Limb (tissue), 2 donors: ENCODE measurements around the gene SYT1.

Source experiments
- DNase-seq, 2 donors: peaks; one replicate each; pipeline ENCODE4 v3.0.0-alpha.2; 2016; ENCODE audit errors: extremely low spot score in 2 of 2

SYT1 gene

DNA sequence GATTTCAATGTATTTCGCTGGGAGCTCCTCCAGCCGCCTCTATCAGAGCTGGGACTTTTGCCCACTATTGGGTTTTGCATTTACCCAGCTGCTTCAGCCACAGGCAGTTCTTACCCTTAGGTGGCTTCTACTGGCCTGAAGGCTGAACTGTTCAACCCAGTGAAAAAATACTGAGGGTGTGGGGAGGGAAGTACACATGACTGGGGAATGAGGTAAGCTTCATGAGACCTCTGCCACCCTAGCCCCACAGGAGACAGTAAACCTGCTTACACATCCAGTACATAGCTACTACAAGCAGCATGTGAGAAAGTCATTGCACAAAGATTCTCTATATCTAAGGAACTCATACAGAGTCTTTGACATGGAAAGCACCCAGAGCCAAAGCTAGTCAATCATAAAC, 411.1 kb downstream of the SYT1 start:
- DNase-seq, result no peak

DNA sequence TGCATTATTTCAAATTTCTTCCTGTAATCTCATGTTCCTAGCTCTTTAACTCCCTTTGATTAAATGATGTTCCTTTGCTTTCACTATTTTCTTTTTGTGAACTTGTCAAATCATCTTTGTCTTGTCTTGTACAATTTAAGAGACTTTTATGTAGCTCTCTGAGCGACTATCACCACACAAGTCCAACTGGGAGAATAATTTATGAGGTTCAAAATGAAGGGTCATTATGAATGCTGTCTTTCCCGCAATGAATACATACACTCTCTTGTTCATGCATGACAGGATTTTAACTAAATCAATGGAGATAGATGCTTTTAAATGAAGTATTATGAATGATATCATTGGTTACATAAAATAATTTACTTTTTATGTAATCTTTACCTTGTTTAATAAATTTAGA, 418.8 kb downstream of the SYT1 start:
- no peak for DNase-seq

DNA sequence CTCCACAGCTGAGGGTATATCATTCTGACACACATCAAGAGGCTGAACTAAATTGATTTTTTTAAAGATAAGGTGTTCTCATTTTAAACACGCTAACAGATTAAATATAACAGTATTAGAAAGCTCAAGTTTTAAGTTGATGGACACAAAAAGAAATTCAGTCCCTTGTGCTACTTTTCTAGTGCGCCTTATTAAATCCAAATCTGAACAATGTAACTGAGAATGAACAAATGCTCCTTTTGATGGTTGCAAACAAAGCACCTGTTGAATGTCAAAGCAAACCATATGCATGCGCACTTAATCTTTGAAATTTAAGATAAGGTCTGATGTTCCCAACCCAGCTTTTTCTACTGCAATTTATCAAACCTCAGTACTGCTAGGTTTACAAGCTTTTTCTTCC, 424.3 kb downstream of the SYT1 start:
- no peak for DNase-seq

DNA sequence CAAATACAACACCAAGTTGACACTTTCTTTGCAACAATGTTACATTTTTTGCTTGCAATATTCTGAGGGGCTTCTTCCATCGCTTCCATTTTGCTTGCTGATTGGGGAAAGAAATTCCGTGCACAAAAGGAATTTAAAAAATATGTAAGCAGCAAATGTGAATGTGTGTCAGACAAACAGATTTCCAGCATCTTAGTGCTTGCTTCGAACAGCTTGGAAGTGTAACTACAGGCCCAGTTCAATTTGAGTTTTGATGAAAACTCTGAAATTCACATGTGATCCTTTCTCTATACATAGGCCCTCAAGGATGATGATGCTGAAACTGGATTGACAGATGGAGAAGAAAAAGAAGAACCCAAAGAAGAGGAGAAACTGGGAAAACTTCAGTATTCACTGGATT, 427.1 kb downstream of the SYT1 start:
- DNase-seq, result no peak

DNA sequence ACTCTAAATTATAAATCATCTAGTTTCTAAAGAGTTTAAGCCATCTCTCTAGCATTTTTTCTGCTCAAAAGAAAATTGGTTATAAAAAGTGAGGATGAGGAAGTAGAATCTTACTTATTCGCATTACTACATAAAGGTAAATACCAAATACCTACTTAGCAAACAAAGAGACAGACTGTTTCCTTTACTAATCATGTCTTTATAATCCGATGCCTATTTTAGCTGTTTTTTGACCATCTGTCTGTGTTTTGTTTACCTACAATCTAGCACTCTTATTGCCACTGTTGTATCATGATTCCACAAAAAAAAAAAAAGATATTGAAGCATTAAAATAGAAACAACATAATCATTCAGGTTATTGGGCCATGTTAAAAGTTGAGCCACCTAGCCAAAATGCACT, 430.0 kb downstream of the SYT1 start:
- no peak for DNase-seq

DNA sequence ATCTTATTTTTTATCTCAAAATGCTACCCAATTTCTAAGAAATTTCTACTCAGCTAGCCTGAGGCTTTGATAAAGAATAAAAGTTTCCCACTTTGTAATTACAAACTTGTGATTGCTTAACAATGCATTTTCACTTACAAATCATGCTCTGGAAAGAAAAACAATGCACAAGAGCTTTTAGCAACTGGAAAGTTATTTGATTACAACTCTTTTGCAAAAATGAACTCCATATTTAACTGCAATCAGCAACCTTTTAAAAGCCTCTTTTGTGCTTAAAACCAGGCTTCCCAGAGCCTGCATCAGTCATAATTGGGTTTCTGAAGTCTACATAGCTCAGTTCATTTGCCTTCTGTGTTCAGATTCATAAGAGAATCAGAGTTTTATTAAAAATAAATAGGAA, 431.0 kb downstream of the SYT1 start:
- no peak for DNase-seq

DNA sequence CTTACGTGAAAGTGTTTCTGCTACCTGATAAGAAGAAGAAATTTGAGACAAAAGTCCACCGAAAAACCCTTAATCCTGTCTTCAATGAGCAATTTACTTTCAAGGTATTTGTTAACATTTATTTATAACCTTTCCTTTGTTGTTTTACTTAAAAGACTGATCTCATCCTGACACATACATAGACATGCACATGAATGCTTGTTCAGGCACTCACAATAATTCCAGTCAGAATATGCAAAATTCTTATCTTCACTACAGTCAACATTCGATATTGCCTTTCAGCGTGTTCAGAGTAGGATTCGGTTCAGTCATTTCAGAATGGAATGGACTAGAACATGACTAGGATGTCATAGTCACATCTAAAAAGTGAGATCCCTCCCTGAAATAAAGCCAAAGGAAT, 431.6 kb downstream of the SYT1 start:
- no peak for DNase-seq

DNA sequence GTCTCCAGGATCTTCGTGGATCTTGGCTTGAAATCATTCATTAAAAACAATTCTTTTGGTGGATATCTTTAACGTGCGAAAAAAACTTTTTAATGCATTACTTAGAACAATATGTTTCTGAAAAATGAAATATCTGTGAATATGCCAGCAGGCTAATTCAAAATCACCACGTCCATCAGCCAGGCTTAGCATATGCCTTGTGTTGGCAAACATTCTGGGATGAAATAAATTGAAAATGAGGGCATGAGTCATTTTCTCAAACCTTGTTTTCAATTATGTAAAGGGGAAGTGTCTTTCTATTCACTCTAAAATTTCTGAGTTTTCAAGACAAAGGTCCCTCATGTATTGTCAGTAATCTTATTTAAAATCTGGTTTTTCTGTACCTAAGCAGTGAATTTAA, 432.3 kb downstream of the SYT1 start:
- DNase-seq, result no peak

DNA sequence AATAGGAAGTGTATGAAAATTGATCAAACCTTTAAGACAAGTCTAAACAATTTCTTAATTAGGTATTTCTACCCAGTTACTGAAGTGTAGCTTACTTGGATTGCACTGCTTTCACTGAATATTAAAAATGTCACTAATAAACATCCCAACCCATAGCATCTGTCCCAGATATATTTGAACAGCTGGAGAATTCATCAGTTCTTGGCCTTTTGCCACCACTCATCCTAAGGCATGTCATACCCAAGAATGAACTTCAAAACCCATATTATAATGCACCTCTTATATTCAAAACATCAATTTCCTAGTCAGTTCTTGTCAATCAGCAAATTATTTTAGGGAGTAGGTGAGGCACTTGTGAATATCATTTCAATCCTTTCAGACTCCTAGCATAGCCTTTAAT, 433.9 kb downstream of the SYT1 start:
- DNase-seq, result peak in 1 of 2 donors; percentile 62

DNA sequence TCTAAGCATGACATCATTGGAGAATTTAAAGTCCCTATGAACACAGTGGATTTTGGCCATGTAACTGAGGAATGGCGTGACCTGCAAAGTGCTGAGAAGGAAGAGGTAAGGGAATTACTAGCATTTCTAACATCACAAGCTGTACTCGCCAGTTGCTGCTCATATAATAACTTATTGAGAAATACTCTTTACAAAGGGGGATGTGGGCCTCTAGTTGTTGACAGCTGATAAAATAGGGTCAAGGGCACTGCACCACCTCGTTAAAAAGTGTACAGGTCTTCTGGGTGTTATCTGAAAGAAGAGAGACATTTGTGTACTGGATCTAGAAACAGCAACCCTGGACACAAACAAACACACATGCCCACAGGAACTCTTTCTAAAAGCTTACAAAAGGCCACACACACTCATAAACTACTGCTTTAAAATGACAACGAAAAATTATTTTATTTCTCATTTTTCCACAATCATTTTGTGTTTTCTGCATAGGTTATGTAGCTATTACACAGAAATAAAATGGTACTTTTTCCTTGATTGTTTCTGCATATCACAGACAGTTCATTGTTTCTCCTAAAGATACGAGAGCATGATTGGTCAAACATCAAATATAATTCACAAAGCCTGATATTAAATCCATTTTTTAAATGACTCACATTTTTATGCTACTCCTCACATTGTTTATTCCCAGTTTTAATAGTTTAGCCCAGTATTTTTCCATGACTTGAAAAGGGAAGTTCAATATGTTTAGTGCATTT, 435.0 kb downstream of the SYT1 start:
- DNase-seq, result no peak

DNA sequence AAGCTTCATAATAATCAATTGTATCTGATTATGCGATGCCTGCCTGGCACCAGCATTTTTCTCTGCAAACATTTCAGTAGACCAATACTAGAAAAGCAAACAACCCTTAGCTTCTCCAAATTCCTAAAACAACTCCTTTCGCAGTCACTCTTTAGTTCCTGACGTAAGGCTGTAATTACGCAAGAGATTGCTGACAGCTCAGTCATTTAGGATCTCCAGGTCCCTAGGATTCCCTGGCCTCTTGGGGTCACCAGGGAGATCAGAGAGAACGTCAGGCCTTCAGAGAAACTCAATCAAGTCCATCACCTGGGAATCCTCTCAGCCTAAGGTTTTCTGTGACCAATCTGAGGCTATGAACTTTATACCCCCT, 435.6 kb downstream of the SYT1 start:
- DNase-seq, result no peak

DNA sequence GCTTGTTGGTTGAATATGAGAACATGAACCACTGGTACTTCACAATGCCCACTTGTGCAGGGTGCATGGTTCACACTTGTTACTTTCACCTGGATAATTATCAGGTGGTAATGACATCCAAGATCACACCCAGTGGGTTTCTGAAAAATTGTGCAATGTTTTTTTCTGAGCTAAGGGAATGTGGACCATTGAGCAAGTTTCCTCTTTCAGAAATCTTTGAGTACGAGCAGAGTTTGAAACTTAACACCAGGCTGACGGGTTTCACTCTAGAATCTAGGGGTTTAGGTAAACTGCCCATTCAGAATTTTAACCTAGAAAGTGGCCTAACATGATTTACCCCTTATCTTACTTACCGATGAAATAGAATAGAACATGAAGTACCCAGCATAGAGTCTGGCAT, 436.6 kb downstream of the SYT1 start:
- no peak for DNase-seq

DNA sequence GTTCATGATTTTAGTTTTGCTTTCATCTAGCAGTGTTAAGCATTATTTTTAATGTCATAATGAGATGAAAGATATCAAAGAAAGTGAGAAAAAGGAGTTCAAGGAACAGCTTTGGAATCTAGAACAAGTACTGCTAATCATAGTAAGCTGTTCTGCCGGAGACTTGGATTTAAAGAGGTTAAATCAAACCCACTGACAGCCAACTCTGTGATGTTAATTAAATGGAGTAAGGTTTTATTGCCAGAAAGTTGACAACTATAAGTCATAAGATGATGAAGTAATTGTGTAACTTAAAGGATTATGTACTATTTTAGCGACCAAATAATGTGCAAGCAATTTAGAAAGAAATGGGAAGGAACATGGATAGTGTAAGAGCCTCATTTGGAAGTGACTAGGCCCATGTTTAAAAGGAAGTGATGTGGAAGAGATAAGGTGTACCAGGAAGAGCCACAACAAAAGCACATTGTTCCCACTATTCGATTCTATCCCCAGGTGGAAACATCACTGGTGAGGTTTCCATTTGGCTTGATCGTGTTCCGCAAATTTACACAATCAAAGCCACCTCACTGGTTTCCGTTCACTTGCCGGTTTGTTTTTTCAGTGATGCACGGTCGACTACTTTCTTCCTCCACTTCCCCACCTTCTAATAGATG, 437.7 kb downstream of the SYT1 start:
- no peak for DNase-seq

DNA sequence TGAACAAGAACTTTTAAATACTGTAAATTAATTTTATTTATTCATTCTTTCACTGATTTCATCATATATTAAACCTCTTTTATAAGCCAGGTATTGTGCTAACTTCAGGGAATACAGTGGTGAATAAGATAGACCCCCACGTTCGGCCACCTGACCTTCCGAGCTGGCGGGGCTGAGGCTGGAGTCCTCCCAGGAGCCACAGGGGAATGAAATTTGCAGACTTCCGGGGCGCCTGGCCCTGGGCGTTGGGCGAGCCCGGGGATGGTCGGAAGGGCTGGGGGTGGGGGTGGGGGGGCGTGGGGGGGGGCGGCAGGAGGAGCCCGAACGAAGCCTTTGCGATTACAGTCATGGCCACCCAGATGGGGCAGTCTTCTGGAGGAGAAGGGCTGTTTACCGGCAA, 442.8 kb downstream of the SYT1 start:
- no peak for DNase-seq

DNA sequence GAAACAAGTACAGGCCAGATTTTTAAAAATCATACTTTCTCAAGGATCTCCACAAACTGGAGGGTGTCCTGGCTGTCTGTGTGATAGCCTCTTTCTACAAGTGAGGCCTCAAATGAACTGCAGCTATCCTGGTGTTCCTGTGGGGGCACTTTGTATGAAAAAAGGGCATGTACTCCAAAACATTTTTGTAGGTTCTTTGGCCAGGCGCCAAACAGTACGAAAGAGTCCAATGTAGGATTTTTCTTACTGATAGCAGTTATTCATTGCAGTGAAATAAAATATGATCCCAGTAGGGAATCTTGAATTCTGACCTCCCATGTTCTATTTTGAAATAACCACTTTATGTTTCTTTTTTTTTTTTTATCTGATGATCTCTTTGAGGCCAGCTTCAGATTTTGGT, 444.5 kb downstream of the SYT1 start:
- no peak for DNase-seq

DNA sequence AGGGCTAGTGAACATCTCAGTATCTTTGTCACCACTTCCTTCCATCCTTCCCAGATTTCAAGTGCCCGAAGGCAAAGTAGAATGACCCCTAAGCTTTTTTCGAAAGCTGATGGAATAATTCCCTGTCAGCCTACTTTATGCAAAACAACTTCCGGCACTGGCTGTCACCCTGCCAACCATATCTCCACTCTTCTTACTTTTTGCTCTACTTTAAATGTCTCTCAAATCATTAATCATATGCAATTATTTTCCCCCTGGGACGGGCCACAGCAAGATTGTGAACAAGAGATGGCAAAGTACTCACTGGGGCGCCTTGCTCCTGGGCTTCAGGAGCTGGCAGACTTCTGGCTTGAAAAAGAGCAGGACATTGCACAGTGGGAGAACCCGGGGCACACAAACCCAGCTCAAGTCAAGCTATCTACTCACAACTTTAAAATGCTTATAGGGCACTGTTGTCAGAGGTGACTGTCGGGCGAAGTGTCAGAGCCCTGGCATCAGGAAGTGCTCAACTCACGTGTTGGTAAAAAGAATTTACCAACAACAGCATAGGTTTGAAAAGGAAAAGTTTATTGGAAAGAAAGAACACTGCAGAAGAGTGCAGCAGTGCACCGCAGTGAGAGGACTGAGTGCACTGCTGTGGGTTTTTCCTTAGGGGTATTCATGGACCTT, 452.7 kb downstream of the SYT1 start:
- no peak for DNase-seq

DNA sequence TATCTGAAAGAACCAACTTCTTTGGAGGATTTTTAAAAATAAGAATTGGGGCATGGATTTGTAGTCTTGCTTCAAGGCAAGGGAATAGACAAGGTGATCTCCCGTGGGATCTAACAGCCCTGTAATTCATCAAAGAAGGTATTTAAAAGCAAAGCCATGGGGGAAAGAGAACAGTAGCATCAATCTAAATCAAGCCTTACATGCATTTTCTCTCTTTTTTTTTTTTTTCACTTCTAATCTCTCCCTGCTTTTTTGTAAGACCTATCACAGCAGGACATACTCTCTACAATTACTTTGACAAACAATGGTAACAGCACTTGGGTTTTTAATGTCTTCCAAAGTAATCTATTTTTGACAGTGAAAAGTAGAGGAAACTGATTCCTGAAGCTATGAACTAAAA, 458.3 kb downstream of the SYT1 start:
- no peak for DNase-seq

DNA sequence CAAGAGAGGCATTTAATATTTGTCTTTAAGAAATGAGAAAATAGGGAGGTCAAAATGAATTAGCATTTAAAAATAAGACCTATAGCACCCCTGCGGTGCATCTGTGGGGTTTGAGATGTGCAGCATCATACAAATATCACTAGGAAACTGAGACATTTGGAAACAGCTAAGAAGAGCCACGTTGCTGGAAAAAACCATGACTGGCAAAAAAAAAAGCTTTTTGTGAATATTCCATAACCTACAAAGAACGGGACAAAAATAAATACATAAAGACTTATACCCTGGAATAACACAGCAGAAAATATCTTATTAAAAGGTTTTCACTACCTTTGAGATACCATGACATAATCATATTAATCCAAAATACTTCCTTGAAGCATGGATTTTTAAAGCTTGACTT, 460.0 kb downstream of the SYT1 start:
- DNase-seq, result no peak

DNA sequence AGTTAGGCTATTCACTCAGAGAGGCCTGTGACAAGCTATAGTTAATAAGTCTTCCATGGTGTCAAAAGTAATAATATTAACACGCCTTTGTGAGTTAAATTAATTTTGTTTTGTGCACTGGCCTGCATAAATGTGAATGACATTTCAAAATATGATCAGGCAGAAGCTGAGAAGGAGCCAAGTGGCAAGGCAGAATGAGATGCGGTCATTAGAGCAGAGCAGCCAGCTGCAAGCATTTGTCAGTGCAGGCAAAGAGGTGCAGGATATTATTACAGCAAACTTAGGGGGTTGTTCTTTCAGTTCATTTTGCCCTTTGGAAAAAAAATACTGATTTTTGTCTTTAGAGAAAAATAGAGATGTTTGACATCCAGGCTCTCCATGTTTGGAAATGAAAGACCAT, 461.6 kb downstream of the SYT1 start:
- peak in 1 of 2 donors; percentile 39 for DNase-seq

DNA sequence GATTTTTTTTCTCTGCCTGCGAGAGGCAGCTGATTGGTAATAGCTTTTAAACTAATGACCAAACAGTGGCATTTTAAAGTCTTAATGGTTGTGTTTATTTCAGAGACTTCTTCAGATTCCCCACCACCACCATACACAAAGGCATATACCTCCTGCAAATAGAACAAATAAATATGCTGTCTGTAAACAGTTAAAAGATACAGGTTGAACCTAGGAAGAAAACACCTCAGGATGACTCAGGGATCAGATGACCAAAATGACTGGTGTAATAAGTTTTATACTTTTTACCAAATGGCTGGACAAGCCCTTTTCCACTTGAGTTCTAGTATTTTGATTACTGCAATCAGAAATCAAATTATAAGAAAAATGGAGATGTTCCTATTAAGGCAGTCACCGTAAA, 462.1 kb downstream of the SYT1 start:
- no peak for DNase-seq

DNA sequence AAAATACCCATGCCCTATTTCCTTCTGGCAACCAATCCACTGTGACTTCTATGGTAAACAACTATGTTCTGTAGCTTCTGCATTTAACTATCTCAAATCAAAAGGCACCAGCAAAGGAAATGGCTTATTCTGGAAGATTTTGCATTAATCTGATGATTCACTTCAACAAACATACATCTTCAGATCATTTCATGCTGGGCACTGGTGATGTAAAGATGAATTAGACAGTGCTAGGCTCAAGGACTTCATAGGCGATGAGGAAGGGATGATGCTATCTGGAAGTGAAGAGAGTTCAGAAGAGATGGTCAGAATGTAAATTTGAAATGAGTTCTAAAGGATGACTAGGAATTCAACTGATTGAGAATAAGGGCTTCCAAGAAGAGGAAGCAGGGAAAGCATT, 462.9 kb downstream of the SYT1 start:
- DNase-seq, result no peak

DNA sequence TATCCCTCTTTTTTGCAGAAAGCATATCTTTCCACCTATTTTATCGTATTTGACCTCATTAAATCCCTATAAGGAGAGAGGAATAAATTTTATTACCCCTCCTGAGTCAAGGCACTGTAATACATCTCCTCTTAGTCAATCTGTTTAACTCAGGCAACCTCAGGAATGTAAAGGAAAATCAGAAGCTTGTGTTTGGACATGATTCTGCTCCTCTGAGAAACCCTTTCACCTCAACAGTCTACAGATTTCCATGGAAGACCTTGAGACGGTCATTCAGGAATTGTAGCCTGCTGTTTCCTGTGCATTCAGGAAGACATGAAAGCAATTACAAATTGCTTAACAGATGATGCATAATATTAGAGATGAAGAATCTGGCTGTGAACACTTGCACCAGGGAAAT, 465.4 kb downstream of the SYT1 start:
- DNase-seq, result no peak

DNA sequence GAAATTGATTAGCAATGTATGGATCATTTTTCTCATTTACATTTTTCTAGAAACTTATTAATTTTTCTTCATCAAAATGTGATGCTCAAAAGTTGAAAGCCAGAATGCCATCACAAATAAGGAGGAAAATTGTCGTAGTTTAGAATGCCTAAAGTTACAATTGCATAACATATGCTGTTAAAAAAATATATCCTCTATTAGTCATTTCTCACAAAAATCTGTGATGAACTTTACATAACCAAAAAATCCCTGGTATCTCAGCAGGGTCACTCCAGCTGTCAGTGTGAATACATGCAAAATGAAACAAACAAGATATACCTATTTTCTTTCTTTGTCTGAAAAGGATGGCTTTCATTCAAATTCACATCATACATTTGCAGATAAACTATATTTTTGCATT, 467.3 kb downstream of the SYT1 start:
- DNase-seq, result no peak
